DMS153 treated with DMSO at 0.1 percent for 48 hours (cell line): ENCODE data around the gene WNT16.

Experiments
- DNase-seq: peaks from one replicate; lab custom pipeline; 2025; ENCODE audit not compliant: unreplicated experiment; lab: John Stamatoyannopoulos, UW

WNT16 gene

GRCh38 chr7:121390617-121391016 is 61.8 kb downstream of the WNT16 start:
- no peak for DNase-seq
